PC-9 (cell line): ENCODE measurements around the gene CDPF1. TPM values are rescaled to one million over a fixed set of nuclear protein-coding genes. Genes with fewer than 3 reads are reported as not detected.

Source experiments
- BruUV-seq: library from RNA; stranded (reverse); fragments of 400-500 nt; replicated peaks from 2 replicates; lab custom pipeline; 2021; lab: Mats Ljungman, UMichigan
- CTCF ChIA-PET: fragments of 300-600 bp; sonication (Branson Sonifier 250); formaldehyde crosslinking; loops from one replicate; lab custom pipeline; 2022; ENCODE audit warnings: antibody characterized with exemption; lab: Charles Lee
- POLR2A ChIA-PET: fragments of 300-600 bp; sonication (Branson Sonifier 250); formaldehyde crosslinking; loops from one replicate; lab custom pipeline; 2022; ENCODE audit warnings: antibody characterized with exemption; ENCODE audit not compliant: unreplicated experiment; lab: Charles Lee
- DNase-seq, 2 experiments: peaks; one replicate each; pipeline versions ENCODE4 v3.0.0 to v3.0.0-alpha.2; 2015 to 2022; ENCODE audit warnings: mixed read lengths in 1 of 2
- H2AFZ ChIP-seq: fragments of 200-600 bp; sonication (generic); 2 replicates; pipeline ENCODE4 v1.8.1; 2017; ENCODE audit warnings: antibody characterized with exemption
- H3F3A ChIP-seq: fragments of 200-600 bp; sonication (generic); 2 replicates; pipeline ENCODE4 v1.8.1; 2017; ENCODE audit warnings: antibody characterized with exemption, mild to moderate bottlenecking, low read depth; ENCODE audit not compliant: insufficient read depth
- H3K27ac ChIP-seq: fragments of 200-600 bp; sonication (generic); 2 replicates; pipeline ENCODE4 v1.6.1; 2016; ENCODE audit warnings: mixed run types
- H3K27me3 ChIP-seq: fragments of 200-600 bp; sonication (generic); 2 replicates; pipeline ENCODE4 v1.6.1; 2016; ENCODE audit warnings: low read depth, mixed run types; ENCODE audit not compliant: insufficient read depth
- H3K36me3 ChIP-seq: fragments of 200-600 bp; sonication (generic); 2 replicates; pipeline ENCODE4 v1.6.1; 2016; ENCODE audit warnings: low read depth, mixed run types
- H3K4me1 ChIP-seq: fragments of 200-600 bp; sonication (generic); replicated peaks from 2 replicates; pipeline ENCODE4 v1.6.1; 2016; ENCODE audit warnings: mixed run types; ENCODE audit not compliant: insufficient read depth
- H3K4me2 ChIP-seq: fragments of 200-600 bp; sonication (generic); 2 replicates; pipeline ENCODE4 v1.6.1; 2017; ENCODE audit warnings: mixed run types
- H3K4me3 ChIP-seq: fragments of 200-600 bp; sonication (generic); 2 replicates; pipeline ENCODE4 v1.6.1; 2016; ENCODE audit warnings: mixed run types
- H3K79me2 ChIP-seq: fragments of 200-600 bp; sonication (generic); 2 replicates; pipeline ENCODE4 v1.6.1; 2017; ENCODE audit warnings: low read depth, mixed run types
- H3K9me2 ChIP-seq: fragments of 200-600 bp; sonication (generic); 2 replicates; pipeline ENCODE4 v1.8.1; 2017; ENCODE audit warnings: mild to moderate bottlenecking; ENCODE audit not compliant: insufficient read depth
- H3K9me3 ChIP-seq: fragments of 200-600 bp; sonication (generic); 2 replicates; pipeline ENCODE4 v1.8.1; 2016; ENCODE audit warnings: low read depth; ENCODE audit not compliant: insufficient read depth
- H4K20me1 ChIP-seq: fragments of 200-600 bp; sonication (generic); 2 replicates; pipeline ENCODE4 v1.8.1; 2017; ENCODE audit not compliant: insufficient read depth
- CTCF ChIP-seq: fragments of 200-600 bp; sonication (generic); conservative IDR thresholded peaks from 2 replicates; pipeline ENCODE4 v1.6.1; 2017; ENCODE audit warnings: mixed run types, antibody characterized with exemption, mild to moderate bottlenecking, moderate library complexity
- EZH2 ChIP-seq: fragments of 200-600 bp; sonication (generic); IDR thresholded peaks from 2 replicates; pipeline ENCODE4 v1.8.0; 2017; ENCODE audit warnings: antibody characterized with exemption, low read depth
- intact Hi-C: fragments of 100-400 bp; cut with micrococcal nuclease; formaldehyde crosslinking; loops from one replicate; pipeline ENCODE4 v1.10.0; 2022; ENCODE audit not compliant: unreplicated experiment
- total RNA-seq: library from RNA; stranded (reverse); gene quantifications from 2 replicates; pipeline ENCODE4 v1.2.3, GENCODE V29; 2021

Gene CDPF1
- total RNA-seq, 1 experiment from 2014 or later: 16.0 TPM

GRCh38 chr22:46229701-46230100 is 20.4 kb downstream of the CDPF1 start:
- DNase-seq: no peak
- Histone ChIP-seq H4K20me1 (no peaks in the 10 kb centered on the region), H3F3A (peaks cover 7% of the 10 kb centered on the region; the same call in 1 of the 2 replicates), H3K4me3 (no peak overlapping the region), H3K27ac (no peak overlapping the region), H3K79me2 (no peaks in the 10 kb centered on the region), H3K9me2 (no peaks in the 10 kb centered on the region), H2AFZ (no peak overlapping the region), H3K9me3 (no peaks in the 10 kb centered on the region), H3K4me1 (no peaks in the 10 kb centered on the region), H3K4me2 (no peak overlapping the region), H3K27me3 (no peaks in the 10 kb centered on the region), H3K36me3 (no peaks in the 10 kb centered on the region)
- ChIA-PET POLR2A (no interaction called here), CTCF (no interaction called here)
- TF ChIP-seq CTCF (no peak), EZH2 (no peak)
- BruUV-seq: no TSS peak
- intact Hi-C loops: loop anchor here (10.0 kb wide), 1 partner anchor 75 kb away; the partner anchor contains the start of gene PPARA

- DNase-seq: no peak
- BruUV-seq: no TSS peak
- H2AFZ ChIP-seq: no peak overlapping the region
- intact Hi-C loops: no loop called here
- H3K9me2 ChIP-seq: no peaks in the 10 kb centered on the region
- H3K36me3 ChIP-seq: no peaks in the 10 kb centered on the region
- no peak overlapping the region for H3K4me3 ChIP-seq
- no peaks in the 10 kb centered on the region for H3K4me1 ChIP-seq
- ChIA-PET CTCF (no interaction called here), POLR2A (no interaction called here)
- H3K27me3 ChIP-seq: no peaks in the 10 kb centered on the region
- no peak overlapping the region for H3K4me2 ChIP-seq
- no peaks in the 10 kb centered on the region for H4K20me1 ChIP-seq
- H3K9me3 ChIP-seq: no peaks in the 10 kb centered on the region
- H3F3A ChIP-seq: peaks cover 7% of the 10 kb centered on the region; the same call in 1 of the 2 replicates
- TF ChIP-seq CTCF (no peak), EZH2 (no peak)
- no peak overlapping the region for H3K27ac ChIP-seq
- H3K79me2 ChIP-seq: no peaks in the 10 kb centered on the region
These were observed 23.5 kb downstream of the CDPF1 start for GRCh38 chr22:46226577-46226976.

- Histone ChIP-seq H3K4me2 (no peak overlapping the region), H3F3A (peaks cover 7% of the 10 kb centered on the region; the same call in 1 of the 2 replicates), H3K27me3 (no peaks in the 10 kb centered on the region), H3K36me3 (0 out of 2 replicates have a peak, but pooled peaks cover under 1% of the 10 kb centered on the region), H3K27ac (no peak overlapping the region), H2AFZ (no peak overlapping the region), H4K20me1 (no peaks in the 10 kb centered on the region), H3K4me3 (no peak overlapping the region), H3K9me3 (no peaks in the 10 kb centered on the region), H3K4me1 (no peaks in the 10 kb centered on the region), H3K79me2 (no peaks in the 10 kb centered on the region), H3K9me2 (no peaks in the 10 kb centered on the region)
- POLR2A ChIA-PET: no interaction called here
- intact Hi-C loops: no loop called here
- TF ChIP-seq EZH2: no peak
- no peak for TF ChIP-seq CTCF
- CTCF ChIA-PET: no interaction called here
- BruUV-seq: no TSS peak
- no peak for DNase-seq
These were observed 24.5 kb downstream of the CDPF1 start for GRCh38 chr22:46225631-46226030.
